Smooth muscle cell (in vitro differentiated cells): ENCODE data around the gene DRC3. TPM values are rescaled to one million over a fixed set of nuclear protein-coding genes. Genes with fewer than 3 reads are reported as not detected.

Experiments
- DNase-seq: peaks from one replicate; lab custom pipeline; 2025; ENCODE audit not compliant: unreplicated experiment; lab: John Stamatoyannopoulos, UW
- H2AFZ ChIP-seq: fragments of 200-600 bp; sonication (generic); 2 replicates; pipeline ENCODE4 v1.6.0; 2016; ENCODE audit warnings: antibody characterized with exemption, low read depth, mild to moderate bottlenecking
- H3F3A ChIP-seq: fragments of 200-600 bp; sonication (generic); 2 replicates; pipeline ENCODE4 v1.6.0; 2017; ENCODE audit warnings: antibody characterized with exemption, low read depth
- H3K27ac ChIP-seq: fragments of 200-600 bp; sonication (generic); 2 replicates; pipeline ENCODE4 v1.5.1; 2016; ENCODE audit warnings: low read depth, mild to moderate bottlenecking
- H3K27me3 ChIP-seq: fragments of 200-600 bp; sonication (generic); 2 replicates; pipeline ENCODE4 v1.6.1; 2016; ENCODE audit warnings: low read depth, mild to moderate bottlenecking
- H3K36me3 ChIP-seq: fragments of 200-600 bp; sonication (generic); 2 replicates; pipeline ENCODE4 v1.5.1; 2016; ENCODE audit warnings: low read depth
- H3K4me1 ChIP-seq: fragments of 200-600 bp; sonication (generic); 2 replicates; pipeline ENCODE4 v1.5.1; 2016; ENCODE audit warnings: low read depth
- H3K4me2 ChIP-seq: fragments of 200-600 bp; sonication (generic); 2 replicates; pipeline ENCODE4 v1.6.0; 2016; ENCODE audit warnings: mild to moderate bottlenecking
- H3K4me3 ChIP-seq: fragments of 200-600 bp; sonication (generic); 2 replicates; pipeline ENCODE4 v1.5.1; 2016; ENCODE audit warnings: mild to moderate bottlenecking
- H3K79me2 ChIP-seq: fragments of 200-600 bp; sonication (generic); 2 replicates; pipeline ENCODE4 v1.6.0; 2016; ENCODE audit warnings: low read depth, mild to moderate bottlenecking
- H3K9ac ChIP-seq: fragments of 200-600 bp; sonication (generic); 2 replicates; pipeline ENCODE4 v1.6.0; 2016; ENCODE audit warnings: low read depth
- H3K9me3 ChIP-seq: fragments of 200-600 bp; sonication (generic); replicated peaks from 2 replicates; pipeline ENCODE4 v1.5.1; 2016; ENCODE audit warnings: low read depth
- H4K20me1 ChIP-seq: fragments of 200-600 bp; sonication (generic); 2 replicates; pipeline ENCODE4 v1.6.0; 2016; ENCODE audit warnings: low read depth
- WGBS: methylation state at CpG from one replicate; pipeline ENCODE4 v1.1.7; 2016; ENCODE audit warnings: low lambda C conversion rate; 5-methylcytosine and 5-hydroxymethylcytosine counted together
- polyA plus RNA-seq: library from polyadenylated mRNA; unstranded; fragments of >200 nt; fragmentation: Nextera tagmentation; extraction: Ambion mirVana; gene quantifications from 2 replicates; pipeline ENCODE4 v1.2.1, GENCODE V29; 2016
- total RNA-seq: library from RNA; depleted of rRNA; stranded (reverse); fragments of >200 nt; gene quantifications from 2 replicates; pipeline ENCODE4 v1.2.3, GENCODE V29; 2014
- TF ChIP-seq, protein P1 (sequence below): fragments of 200-600 bp; sonication (generic); IDR thresholded peaks from 2 replicates; pipeline ENCODE4 v1.5.1; 2017; ENCODE audit warnings: borderline replicate concordance, mild to moderate bottlenecking, antibody characterized with exemption; ENCODE audit not compliant: insufficient read depth, poor library complexity, severe bottlenecking

DRC3 gene
- total and polyA plus RNA-seq, 2 experiments from 2014 or later, result 0.72 to 0.83 TPM

DNA sequence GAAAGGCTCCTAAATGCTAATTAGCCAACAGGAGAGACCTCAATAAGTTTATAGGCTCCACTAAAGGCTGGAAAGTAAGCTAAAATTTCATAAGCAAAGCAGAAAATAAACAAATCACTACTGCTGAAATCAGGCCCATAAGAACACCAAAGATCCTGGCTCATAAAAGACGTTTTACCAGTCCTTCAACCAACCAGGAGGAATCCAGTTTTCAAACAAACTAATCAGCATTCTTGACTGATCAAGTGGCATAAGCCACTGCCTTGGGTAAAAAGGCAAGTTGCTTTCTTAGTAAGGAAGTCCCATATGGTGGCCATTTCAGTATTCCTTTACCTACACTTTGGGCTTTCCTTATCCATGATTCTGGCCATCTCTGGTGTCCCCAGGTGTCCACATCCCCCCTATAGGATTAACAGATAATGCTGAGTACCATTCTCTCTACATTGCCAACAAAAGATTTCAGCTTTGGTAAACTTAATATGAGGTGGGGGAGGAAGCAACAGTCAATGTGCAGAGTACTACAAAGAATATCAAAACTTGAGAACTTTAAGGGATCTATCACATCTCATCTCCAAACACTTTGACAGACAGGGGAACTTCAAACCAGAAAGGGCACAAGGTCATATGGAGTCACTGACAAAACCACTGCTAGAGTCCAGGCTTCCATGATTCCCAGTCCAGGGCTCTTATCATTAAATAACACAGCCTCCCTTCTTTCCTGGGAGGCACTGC lies 1.8 kb upstream of the DRC3 start:
- Histone ChIP-seq H3K4me3 (peak overlapping the region; percentile 87), H3K9me3 (no peaks in the 10 kb centered on the region), H3K4me2 (peak overlapping the region; percentile 97), H3K9ac (peak overlapping the region; percentile 96), H3K79me2 (peaks cover 58% of the 10 kb centered on the region), H3K36me3 (no peaks in the 10 kb centered on the region), H4K20me1 (peaks cover 51% of the 10 kb centered on the region), H2AFZ (no peak overlapping the region), H3K27me3 (no peaks in the 10 kb centered on the region), H3F3A (no peaks in the 10 kb centered on the region), H3K27ac (peak overlapping the region; percentile 82), H3K4me1 (peaks cover 11% of the 10 kb centered on the region)
- no peak for DNase-seq
- WGBS, result 13% methylated on average over 1 of the region's 1 CpG
- TF ChIP-seq, protein P1, sequence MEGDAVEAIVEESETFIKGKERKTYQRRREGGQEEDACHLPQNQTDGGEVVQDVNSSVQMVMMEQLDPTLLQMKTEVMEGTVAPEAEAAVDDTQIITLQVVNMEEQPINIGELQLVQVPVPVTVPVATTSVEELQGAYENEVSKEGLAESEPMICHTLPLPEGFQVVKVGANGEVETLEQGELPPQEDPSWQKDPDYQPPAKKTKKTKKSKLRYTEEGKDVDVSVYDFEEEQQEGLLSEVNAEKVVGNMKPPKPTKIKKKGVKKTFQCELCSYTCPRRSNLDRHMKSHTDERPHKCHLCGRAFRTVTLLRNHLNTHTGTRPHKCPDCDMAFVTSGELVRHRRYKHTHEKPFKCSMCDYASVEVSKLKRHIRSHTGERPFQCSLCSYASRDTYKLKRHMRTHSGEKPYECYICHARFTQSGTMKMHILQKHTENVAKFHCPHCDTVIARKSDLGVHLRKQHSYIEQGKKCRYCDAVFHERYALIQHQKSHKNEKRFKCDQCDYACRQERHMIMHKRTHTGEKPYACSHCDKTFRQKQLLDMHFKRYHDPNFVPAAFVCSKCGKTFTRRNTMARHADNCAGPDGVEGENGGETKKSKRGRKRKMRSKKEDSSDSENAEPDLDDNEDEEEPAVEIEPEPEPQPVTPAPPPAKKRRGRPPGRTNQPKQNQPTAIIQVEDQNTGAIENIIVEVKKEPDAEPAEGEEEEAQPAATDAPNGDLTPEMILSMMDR, result no peak

DNA sequence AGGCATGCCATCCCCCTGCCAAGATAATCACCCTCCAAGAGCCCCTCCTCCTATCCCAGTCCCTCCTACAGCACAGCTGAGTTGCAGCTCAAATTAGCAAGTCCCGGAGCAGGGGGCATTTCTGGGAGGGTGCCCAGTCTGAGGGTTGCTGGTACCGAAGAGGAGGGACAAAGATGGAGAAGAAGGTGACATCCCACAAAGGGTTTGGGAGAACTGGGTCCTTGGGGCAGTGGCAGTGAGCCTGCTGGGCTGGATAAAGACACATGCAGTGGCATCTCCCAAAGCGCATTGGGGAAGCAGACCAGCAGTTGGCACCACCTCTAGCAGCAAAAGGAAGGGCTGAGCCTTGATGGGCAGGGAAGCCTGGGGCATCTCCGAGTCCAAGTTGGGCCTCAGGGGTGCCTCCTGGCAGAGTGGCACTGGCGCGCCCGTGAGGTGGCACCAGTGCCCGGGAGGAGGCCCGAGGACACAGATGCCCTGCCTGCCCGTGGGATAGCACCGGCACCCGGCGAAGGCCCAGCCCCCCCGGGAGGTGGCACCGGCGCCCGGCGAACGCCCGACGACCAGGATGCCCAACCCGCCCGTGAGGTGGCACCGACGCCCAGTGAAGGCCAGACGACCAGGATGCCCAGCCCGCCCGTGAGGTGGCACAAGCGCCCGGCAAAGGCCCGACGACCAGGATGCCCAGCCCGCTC lies 1.1 kb upstream of the DRC3 start:
- WGBS, result 20% methylated on average over 33 of the region's 33 CpGs
- Histone ChIP-seq H3F3A (no peaks in the 10 kb centered on the region), H3K9ac (peak overlapping the region; percentile 96), H3K4me3 (peak overlapping the region; percentile 87), H2AFZ (no peak overlapping the region), H3K36me3 (no peaks in the 10 kb centered on the region), H3K27ac (peak overlapping the region; percentile 82), H3K79me2 (peaks cover 51% of the 10 kb centered on the region), H3K4me2 (peak overlapping the region; percentile 97), H3K4me1 (peaks cover 11% of the 10 kb centered on the region), H4K20me1 (peaks cover 44% of the 10 kb centered on the region), H3K27me3 (no peaks in the 10 kb centered on the region), H3K9me3 (no peaks in the 10 kb centered on the region)
- DNase-seq, result no peak
- TF ChIP-seq, protein P1, result no peak

DNA sequence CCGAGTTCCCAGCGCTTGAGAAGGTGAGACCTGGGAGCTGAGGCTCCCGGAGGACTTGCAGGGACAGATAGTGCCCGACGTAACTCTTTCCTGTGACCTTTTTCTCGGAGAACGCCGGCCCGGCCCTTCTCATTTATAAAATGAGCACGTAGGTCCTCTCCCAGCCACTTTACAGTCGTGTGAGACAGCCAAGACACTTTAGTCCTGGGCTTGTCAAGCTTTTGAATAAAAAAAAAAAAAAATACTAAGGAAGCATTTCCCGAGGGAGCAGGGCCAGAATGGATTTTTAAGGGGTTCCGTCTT lies 241 bp downstream of the DRC3 start:
- Histone ChIP-seq H3F3A (no peaks in the 10 kb centered on the region), H3K36me3 (no peaks in the 10 kb centered on the region), H3K4me2 (peak overlapping the region; percentile 88), H4K20me1 (peaks cover 33% of the 10 kb centered on the region), H3K27me3 (no peaks in the 10 kb centered on the region), H3K79me2 (peaks cover 39% of the 10 kb centered on the region), H2AFZ (peak overlapping the region; percentile 78), H3K9me3 (no peaks in the 10 kb centered on the region), H3K9ac (peak overlapping the region; percentile 91), H3K27ac (peak overlapping the region; percentile 93), H3K4me1 (peaks cover 11% of the 10 kb centered on the region), H3K4me3 (peak overlapping the region; percentile 72)
- WGBS, result 8% methylated on average over 13 of the region's 13 CpGs
- no peak for DNase-seq
- TF ChIP-seq, protein P1, result no peak
